ENCODE results near the gene RBM47. TPM values are rescaled to one million over a fixed set of nuclear protein-coding genes. Genes with fewer than 3 reads are reported as not detected.

The RBM47 gene
- total RNA-seq, 1 experiment from 2014 or later = 0.28 TPM

DNA sequence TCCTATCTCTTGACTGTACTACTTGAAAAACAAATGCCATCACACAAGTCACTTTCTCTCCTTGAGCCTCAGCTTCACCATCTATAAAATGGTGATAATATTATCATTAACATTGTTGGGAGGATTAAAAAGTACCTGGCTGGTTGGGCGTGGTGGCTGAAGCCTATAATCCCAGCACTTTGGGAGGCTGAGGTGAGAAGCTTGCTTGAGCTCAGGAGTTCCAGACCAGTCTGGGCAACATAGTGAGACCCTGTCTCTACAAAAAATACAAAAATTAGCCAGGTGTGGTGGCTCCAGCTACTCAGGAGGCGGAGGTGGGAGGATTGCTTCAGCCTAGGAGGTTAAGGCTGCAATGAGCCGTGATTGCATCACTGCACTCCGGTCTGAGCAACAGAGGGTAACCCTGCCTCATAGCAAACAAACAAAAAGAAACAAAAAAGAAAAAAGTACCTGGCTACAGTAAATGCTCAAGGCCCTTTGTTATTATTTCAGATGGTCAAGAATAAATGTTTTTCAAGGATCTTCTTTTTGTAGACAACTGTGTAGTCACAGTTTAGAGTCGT lies 174.2 kb downstream of the RBM47 start:
- intact Hi-C loops (cut with micrococcal nuclease; ENCODE audit: unreplicated experiment) = no loop called here
- ChIA-PET POLR2A (ENCODE audit: low non-redundant PET) (no interaction called here), CTCF (no interaction called here)
- Histone ChIP-seq H3K9me3 (ENCODE audit: low read depth, low read length, poor library complexity, severe bottlenecking) (no peaks in the 10 kb centered on the region), H3K4me3 (ENCODE audit: low read depth, low read length, poor library complexity, severe bottlenecking) (no peak overlapping the region), H3K36me3 (ENCODE audit: insufficient read depth, low read length, poor library complexity, severe bottlenecking) (no peaks in the 10 kb centered on the region), H3K4me1 (ENCODE audit: insufficient read depth, low read length, poor library complexity, severe bottlenecking) (no peaks in the 10 kb centered on the region), H3K27ac (ENCODE audit: low read depth, low read length, poor library complexity, severe bottlenecking) (no peak overlapping the region), H3K27me3 (replicated peaks; ENCODE audit: insufficient read depth, low read depth, low read length, poor library complexity) (no peaks in the 10 kb centered on the region)
- no peak for DNase-seq (ENCODE audit: low spot score)
- no TSS peak for BruUV-seq (replicated peaks)
- TF ChIP-seq CTCF (conservative IDR thresholded peaks at IDR 0.05; ENCODE audit: low read depth, low read length) = no peak
- no peak for TF ChIP-seq EZH2 (IDR thresholded peaks at IDR 0.05; ENCODE audit: borderline replicate concordance, low read depth, low read length, poor library complexity, severe bottlenecking)

DNA sequence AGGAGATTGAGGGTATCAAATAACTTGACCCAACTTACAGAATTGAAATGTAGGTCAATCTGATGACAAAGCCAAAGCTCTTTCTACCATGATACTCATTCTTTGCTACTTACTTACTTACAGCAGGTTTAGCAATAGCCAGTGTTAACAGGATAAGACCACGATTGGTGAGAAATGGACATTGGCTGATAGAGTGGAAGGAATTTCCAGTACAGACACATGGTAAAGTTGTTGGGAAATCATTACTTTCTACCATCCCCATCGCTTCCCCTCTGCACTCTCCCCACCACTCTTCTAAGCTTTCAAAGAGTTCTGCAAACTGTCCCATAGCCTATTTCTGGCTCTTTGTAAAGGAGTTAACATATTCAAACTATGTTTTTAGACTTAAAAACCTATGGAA lies 174.8 kb downstream of the RBM47 start:
- intact Hi-C loops (cut with micrococcal nuclease; ENCODE audit: unreplicated experiment) = no loop called here
- H3K27ac ChIP-seq (ENCODE audit: low read depth, low read length, poor library complexity, severe bottlenecking) = no peak overlapping the region
- TF ChIP-seq CTCF (conservative IDR thresholded peaks at IDR 0.05; ENCODE audit: low read depth, low read length) (no peak), EZH2 (IDR thresholded peaks at IDR 0.05; ENCODE audit: borderline replicate concordance, low read depth, low read length, poor library complexity, severe bottlenecking) (no peak)
- POLR2A ChIA-PET (ENCODE audit: low non-redundant PET) = interaction anchor here (0.6 kb wide), 1 partner anchor 57 kb away, joined by 5 read pairs; no protein-coding TSS in a partner anchor
- no peaks in the 10 kb centered on the region for H3K36me3 ChIP-seq (ENCODE audit: insufficient read depth, low read length, poor library complexity, severe bottlenecking)
- no TSS peak for BruUV-seq (replicated peaks)
- H3K27me3 ChIP-seq (replicated peaks; ENCODE audit: insufficient read depth, low read depth, low read length, poor library complexity) = no peaks in the 10 kb centered on the region
- no peaks in the 10 kb centered on the region for H3K9me3 ChIP-seq (ENCODE audit: low read depth, low read length, poor library complexity, severe bottlenecking)
- no peaks in the 10 kb centered on the region for H3K4me1 ChIP-seq (ENCODE audit: insufficient read depth, low read length, poor library complexity, severe bottlenecking)
- DNase-seq (ENCODE audit: low spot score) = no peak
- CTCF ChIA-PET = no interaction called here
- H3K4me3 ChIP-seq (ENCODE audit: low read depth, low read length, poor library complexity, severe bottlenecking) = no peak overlapping the region

DNA sequence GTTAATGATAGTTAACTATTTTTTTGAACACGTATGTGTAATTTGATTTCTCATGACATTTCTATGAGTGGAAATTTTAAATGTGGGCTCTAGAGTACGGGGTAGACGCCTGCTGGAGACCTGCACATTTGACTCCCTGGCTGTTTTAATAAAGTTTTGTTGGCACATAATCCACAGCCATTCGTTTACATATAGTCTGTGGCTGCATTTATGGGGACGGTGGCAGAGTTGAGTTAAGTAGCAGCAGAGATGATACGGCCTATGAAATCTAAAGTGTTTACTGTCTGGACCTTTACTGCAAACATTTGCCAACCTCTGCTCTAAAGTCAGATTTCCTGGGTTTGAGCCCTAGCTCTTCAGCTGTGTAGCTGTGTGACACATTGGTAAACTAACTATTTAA lies 175.8 kb downstream of the RBM47 start:
- TF ChIP-seq EZH2 (IDR thresholded peaks at IDR 0.05; ENCODE audit: borderline replicate concordance, low read depth, low read length, poor library complexity, severe bottlenecking) = no peak
- no peak for TF ChIP-seq CTCF (conservative IDR thresholded peaks at IDR 0.05; ENCODE audit: low read depth, low read length)
- Histone ChIP-seq H3K4me3 (ENCODE audit: low read depth, low read length, poor library complexity, severe bottlenecking) (no peak overlapping the region), H3K27ac (ENCODE audit: low read depth, low read length, poor library complexity, severe bottlenecking) (no peak overlapping the region), H3K36me3 (ENCODE audit: insufficient read depth, low read length, poor library complexity, severe bottlenecking) (no peaks in the 10 kb centered on the region), H3K4me1 (ENCODE audit: insufficient read depth, low read length, poor library complexity, severe bottlenecking) (no peaks in the 10 kb centered on the region), H3K9me3 (ENCODE audit: low read depth, low read length, poor library complexity, severe bottlenecking) (no peaks in the 10 kb centered on the region), H3K27me3 (replicated peaks; ENCODE audit: insufficient read depth, low read depth, low read length, poor library complexity) (no peaks in the 10 kb centered on the region)
- BruUV-seq (replicated peaks) = no TSS peak
- ChIA-PET POLR2A (ENCODE audit: low non-redundant PET) (no interaction called here), CTCF (no interaction called here)
- DNase-seq (ENCODE audit: low spot score) = no peak
- intact Hi-C loops (cut with micrococcal nuclease; ENCODE audit: unreplicated experiment) = no loop called here
